Suprapubic skin (tissue), 4 donors: Measurements from ENCODE around the gene GOLT1A. TPM values are rescaled to one million over a fixed set of nuclear protein-coding genes. Genes with fewer than 3 reads are reported as not detected.

Experiments used
- DNase-seq, 2 donors: peaks; one replicate each; pipeline ENCODE4 v3.0.0-alpha.2; 2019; ENCODE audit warnings: low spot score in 2 of 2
- H3K27ac ChIP-seq: fragments of 200-600 bp; sonication (generic); one replicate; pipeline ENCODE4 v1.5.1; 2019
- H3K27me3 ChIP-seq: fragments of 200-600 bp; sonication (generic); one replicate; pipeline ENCODE4 v1.5.1; 2019
- H3K36me3 ChIP-seq: fragments of 200-600 bp; sonication (generic); one replicate; pipeline ENCODE4 v1.5.1; 2019
- H3K4me1 ChIP-seq: fragments of 200-600 bp; sonication (generic); one replicate; pipeline ENCODE4 v1.5.1; 2019
- H3K4me3 ChIP-seq: fragments of 200-600 bp; sonication (generic); one replicate; pipeline ENCODE4 v1.5.1; 2019; ENCODE audit warnings: mild to moderate bottlenecking
- H3K9me3 ChIP-seq: fragments of 200-600 bp; sonication (generic); one replicate; pipeline ENCODE4 v1.5.1; 2019
- EP300 ChIP-seq: sonication (generic); formaldehyde crosslinking; IDR thresholded peaks from one replicate; pipeline ENCODE4 v1.6.1; 2017; ENCODE audit warnings: antibody characterized with exemption
- POLR2A ChIP-seq, 2 donors: fragments of 450-650 bp; IDR thresholded peaks; one replicate each; pipeline ENCODE4 v1.6.1; 2017; ENCODE audit warnings: antibody characterized with exemption in 2 of 2, mild to moderate bottlenecking in 2 of 2, moderate library complexity in 2 of 2
- POLR2AphosphoS5 ChIP-seq, 3 donors: sonication (generic); formaldehyde crosslinking; IDR thresholded peaks; one replicate each; pipeline ENCODE4 v1.6.1; 2017; ENCODE audit warnings: antibody characterized with exemption in 3 of 3
- WGBS: methylation state at CpG from one replicate; pipeline ENCODE4 v1.1.5; 2018; 5-methylcytosine and 5-hydroxymethylcytosine counted together
- total RNA-seq, 4 donors: library from RNA; depleted of rRNA; stranded (reverse); fragments of >200 nt; gene quantifications; one replicate each; pipeline ENCODE4 v1.1.0, GENCODE V29; 2016
- TF ChIP-seq, protein P1 (sequence below), 2 donors: fragments of 200-600 bp in 1 of 2; fragments of 450-650 bp in 1 of 2; sonication (generic) in 1 of 2; IDR thresholded peaks; one replicate each; pipeline ENCODE4 v1.5.1; 2016 to 2019; ENCODE audit warnings: antibody characterized with exemption in 2 of 2, mild to moderate bottlenecking in 1 of 2, moderate library complexity in 1 of 2

The GOLT1A gene
- total RNA-seq, 4 donors from 2014 or later: not detected

DNA sequence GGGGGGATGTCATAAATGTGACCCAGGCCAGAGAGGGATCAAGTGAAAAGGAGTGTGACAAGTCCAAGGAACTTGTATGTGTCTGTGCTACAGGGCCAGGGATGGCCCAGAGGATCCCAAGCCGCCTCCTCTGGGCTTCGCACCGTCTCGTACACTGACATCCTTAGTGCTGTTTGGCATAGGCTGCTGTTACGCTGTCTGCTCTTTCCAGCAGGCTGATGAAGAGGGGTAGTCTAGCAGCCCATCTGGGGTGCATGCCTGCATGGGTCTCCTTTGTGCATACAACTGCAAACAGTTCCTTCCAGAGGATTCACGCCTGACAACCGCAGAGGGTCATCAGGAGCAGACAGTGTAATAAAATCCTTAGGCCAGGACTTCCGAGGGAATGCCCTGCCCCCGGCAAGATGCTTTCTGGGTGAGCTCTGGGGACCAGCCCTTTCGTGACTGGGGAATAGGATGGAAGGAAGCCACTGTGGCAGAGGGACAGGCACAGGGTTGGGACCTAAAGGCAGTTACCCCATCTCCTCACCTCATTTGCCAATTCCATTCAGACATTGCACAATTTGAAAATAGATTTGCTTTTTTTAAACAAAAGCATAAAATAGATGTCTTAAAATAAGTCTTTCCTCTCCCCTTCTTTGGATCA lies 6.3 kb upstream of the GOLT1A start:
- no peaks in the 10 kb centered on the region for H3K9me3 ChIP-seq
- H3K27me3 ChIP-seq: no peaks in the 10 kb centered on the region
- WGBS: 54% methylated on average over 10 of the region's 10 CpGs
- no peak overlapping the region for H3K4me3 ChIP-seq
- TF ChIP-seq POLR2AphosphoS5 (IDR thresholded peaks at IDR 0.05) (no peak), POLR2A (IDR thresholded peaks at IDR 0.05) (no peak), EP300 (no peak)
- TF ChIP-seq, protein P1, sequence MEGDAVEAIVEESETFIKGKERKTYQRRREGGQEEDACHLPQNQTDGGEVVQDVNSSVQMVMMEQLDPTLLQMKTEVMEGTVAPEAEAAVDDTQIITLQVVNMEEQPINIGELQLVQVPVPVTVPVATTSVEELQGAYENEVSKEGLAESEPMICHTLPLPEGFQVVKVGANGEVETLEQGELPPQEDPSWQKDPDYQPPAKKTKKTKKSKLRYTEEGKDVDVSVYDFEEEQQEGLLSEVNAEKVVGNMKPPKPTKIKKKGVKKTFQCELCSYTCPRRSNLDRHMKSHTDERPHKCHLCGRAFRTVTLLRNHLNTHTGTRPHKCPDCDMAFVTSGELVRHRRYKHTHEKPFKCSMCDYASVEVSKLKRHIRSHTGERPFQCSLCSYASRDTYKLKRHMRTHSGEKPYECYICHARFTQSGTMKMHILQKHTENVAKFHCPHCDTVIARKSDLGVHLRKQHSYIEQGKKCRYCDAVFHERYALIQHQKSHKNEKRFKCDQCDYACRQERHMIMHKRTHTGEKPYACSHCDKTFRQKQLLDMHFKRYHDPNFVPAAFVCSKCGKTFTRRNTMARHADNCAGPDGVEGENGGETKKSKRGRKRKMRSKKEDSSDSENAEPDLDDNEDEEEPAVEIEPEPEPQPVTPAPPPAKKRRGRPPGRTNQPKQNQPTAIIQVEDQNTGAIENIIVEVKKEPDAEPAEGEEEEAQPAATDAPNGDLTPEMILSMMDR (IDR thresholded peaks at IDR 0.05): no peak
- DNase-seq: no peak
- H3K27ac ChIP-seq: no peak overlapping the region
- peaks cover 4% of the 10 kb centered on the region for H3K36me3 ChIP-seq
- no peaks in the 10 kb centered on the region for H3K4me1 ChIP-seq

DNA sequence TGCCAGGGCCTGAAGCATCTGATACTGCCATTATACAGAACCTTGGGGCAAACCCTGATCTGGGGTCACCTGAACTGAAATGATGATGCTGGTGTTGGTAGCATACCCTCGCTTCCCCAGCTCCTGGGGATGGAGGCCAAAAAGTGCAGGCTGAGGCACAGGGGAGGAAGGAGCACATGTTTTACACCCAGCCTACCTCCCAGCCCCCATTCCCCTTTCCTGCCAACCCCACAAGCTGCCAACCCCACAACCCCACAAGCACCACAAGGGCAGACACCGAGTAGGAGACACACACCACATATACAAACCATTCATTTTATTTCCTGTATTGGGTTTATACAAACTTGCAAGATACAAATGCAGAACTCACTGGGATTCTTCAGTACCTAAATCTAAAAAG lies 4.8 kb upstream of the GOLT1A start:
- Histone ChIP-seq H3K36me3 (peaks cover 4% of the 10 kb centered on the region), H3K4me3 (no peak overlapping the region), H3K9me3 (no peaks in the 10 kb centered on the region), H3K27ac (no peak overlapping the region), H3K27me3 (no peaks in the 10 kb centered on the region), H3K4me1 (peaks cover 9% of the 10 kb centered on the region)
- TF ChIP-seq POLR2AphosphoS5 (IDR thresholded peaks at IDR 0.05) (no peak), POLR2A (IDR thresholded peaks at IDR 0.05) (no peak), EP300 (no peak)
- DNase-seq: no peak
- WGBS: 58% methylated on average over 2 of the region's 2 CpGs

DNA sequence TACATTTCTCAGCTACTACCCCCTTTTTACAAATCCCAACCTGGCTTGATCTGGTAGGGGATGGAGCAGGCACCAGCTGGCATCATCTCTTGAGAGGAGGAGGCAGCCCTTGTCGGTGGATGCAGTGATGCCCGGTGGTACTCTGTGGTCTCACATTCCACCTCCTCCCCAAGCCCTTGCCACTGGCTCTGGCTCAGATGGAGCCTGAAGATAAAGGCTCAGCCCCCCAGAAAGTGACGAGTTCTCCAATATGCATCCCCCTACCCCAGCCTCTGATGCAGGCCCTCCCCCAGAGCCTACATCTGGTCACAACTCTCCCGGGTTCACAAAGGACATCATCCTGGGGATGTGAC lies 3.8 kb upstream of the GOLT1A start:
- Histone ChIP-seq H3K4me3 (no peak overlapping the region), H3K4me1 (peaks cover 10% of the 10 kb centered on the region), H3K27me3 (no peaks in the 10 kb centered on the region), H3K36me3 (peaks cover 4% of the 10 kb centered on the region), H3K27ac (no peak overlapping the region), H3K9me3 (no peaks in the 10 kb centered on the region)
- DNase-seq: no peak
- 70% methylated on average over 4 of the region's 4 CpGs for WGBS
- TF ChIP-seq EP300 (no peak), POLR2A (IDR thresholded peaks at IDR 0.05) (no peak), POLR2AphosphoS5 (IDR thresholded peaks at IDR 0.05) (no peak)
- TF ChIP-seq, protein P1 (IDR thresholded peaks at IDR 0.05): no peak

DNA sequence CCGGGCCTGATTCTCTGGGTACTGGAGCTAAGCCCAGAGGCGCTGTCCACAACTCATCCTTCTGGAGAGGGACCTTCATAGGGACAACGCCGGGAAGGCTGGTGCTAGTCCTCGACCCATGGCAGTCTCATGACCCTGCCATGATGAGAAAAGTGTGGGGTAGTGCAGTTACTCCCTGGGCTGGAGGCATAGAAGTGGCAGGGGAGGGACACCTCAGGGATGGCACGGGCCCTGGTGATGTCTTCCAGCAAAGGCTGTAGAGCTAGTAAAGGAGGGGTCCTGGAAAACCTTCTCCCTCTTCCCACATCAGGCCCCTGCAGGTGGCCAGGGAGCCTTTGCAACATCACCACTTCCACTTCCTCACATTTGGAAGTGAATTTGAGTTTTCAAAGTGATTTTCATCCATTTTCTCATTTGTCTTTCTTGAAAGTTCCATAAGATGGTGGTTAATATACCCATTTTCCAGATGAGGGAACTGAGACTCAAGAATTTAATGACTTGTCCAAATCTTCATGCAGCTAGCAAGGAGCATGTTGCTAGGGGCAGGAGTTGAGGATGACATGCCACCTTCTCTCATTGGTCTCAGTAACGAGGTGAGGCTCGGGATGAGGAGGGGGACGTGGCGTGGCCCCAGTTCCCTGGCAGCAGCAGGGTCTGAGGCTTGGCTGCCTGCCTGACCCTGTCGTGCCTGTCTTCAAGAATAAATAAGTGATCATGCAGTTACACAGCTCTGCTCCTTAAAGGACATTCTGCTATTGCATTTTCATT lies 3.3 kb upstream of the GOLT1A start:
- Histone ChIP-seq H3K4me1 (peaks cover 10% of the 10 kb centered on the region), H3K9me3 (no peaks in the 10 kb centered on the region), H3K27ac (no peak overlapping the region), H3K36me3 (peaks cover 4% of the 10 kb centered on the region), H3K4me3 (no peak overlapping the region), H3K27me3 (no peaks in the 10 kb centered on the region)
- TF ChIP-seq, protein P1 (IDR thresholded peaks at IDR 0.05): no peak
- TF ChIP-seq POLR2A (IDR thresholded peaks at IDR 0.05) (no peak), EP300 (no peak)
- 87% methylated on average over 10 of the region's 11 CpGs for WGBS
- DNase-seq: no peak

DNA sequence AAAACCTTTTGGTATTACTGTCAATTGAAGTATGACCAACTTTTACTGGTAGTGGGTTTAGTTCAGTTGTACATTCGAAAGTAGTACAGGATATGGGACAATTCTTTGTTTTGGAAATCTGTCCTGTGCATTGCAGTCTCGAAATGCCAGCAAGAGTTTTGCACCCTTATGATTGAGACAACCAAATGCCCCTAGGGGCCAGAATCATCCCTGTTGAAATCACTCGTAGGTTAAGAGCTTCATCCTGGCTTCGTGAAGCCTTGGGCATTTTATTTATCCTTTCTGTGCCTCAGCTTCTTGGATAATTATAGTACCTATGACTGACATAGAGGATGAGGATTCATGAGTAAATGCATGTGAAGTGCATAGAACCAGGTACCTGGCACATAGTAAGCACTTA lies 2.4 kb upstream of the GOLT1A start:
- H3K27me3 ChIP-seq: no peaks in the 10 kb centered on the region
- DNase-seq: no peak
- TF ChIP-seq, protein P1 (IDR thresholded peaks at IDR 0.05): no peak
- no peak for TF ChIP-seq POLR2AphosphoS5 (IDR thresholded peaks at IDR 0.05)
- no peak for TF ChIP-seq EP300
- no peak for TF ChIP-seq POLR2A (IDR thresholded peaks at IDR 0.05)
- H3K36me3 ChIP-seq: no peaks in the 10 kb centered on the region
- no peak overlapping the region for H3K27ac ChIP-seq
- no peaks in the 10 kb centered on the region for H3K9me3 ChIP-seq
- peaks cover 10% of the 10 kb centered on the region for H3K4me1 ChIP-seq
- H3K4me3 ChIP-seq: no peak overlapping the region
- WGBS: 81% methylated on average over 4 of the region's 4 CpGs
